A673 (cell line): ENCODE data around the gene MRPL47. TPM values are rescaled to one million over a fixed set of nuclear protein-coding genes. Genes with fewer than 3 reads are reported as not detected.

Source experiments
- BruUV-seq: library from RNA; stranded (reverse); fragments of 400-500 nt; replicated peaks from 2 replicates; lab custom pipeline; 2021; lab: Mats Ljungman, UMichigan
- CTCF ChIA-PET: fragments of 300-600 bp; sonication (Branson Sonifier 250); formaldehyde crosslinking; loops from one replicate; lab custom pipeline; 2022; ENCODE audit warnings: antibody characterized with exemption; lab: Charles Lee
- POLR2A ChIA-PET: fragments of 300-600 bp; sonication (Branson Sonifier 250); formaldehyde crosslinking; loops from one replicate; lab custom pipeline; 2022; ENCODE audit warnings: antibody characterized with exemption; ENCODE audit not compliant: low non-redundant PET; lab: Charles Lee
- DNase-seq: peaks from one replicate; pipeline ENCODE4 v3.0.0-alpha.2; 2015; ENCODE audit warnings: low spot score
- H3K27ac ChIP-seq: fragments of 200-600 bp; sonication (generic); 2 replicates; pipeline ENCODE4 v1.5.1; 2016; ENCODE audit warnings: mixed run types, low read depth, mild to moderate bottlenecking, mixed read lengths, antibody characterized with exemption, low read length; ENCODE audit not compliant: poor library complexity, severe bottlenecking
- H3K27me3 ChIP-seq: fragments of 200-600 bp; sonication (generic); replicated peaks from 2 replicates; pipeline ENCODE4 v1.6.1; 2017; ENCODE audit warnings: mixed run types, low read depth, mild to moderate bottlenecking, mixed read lengths, antibody characterized with exemption, low read length; ENCODE audit not compliant: insufficient read depth, poor library complexity
- H3K36me3 ChIP-seq: fragments of 200-600 bp; sonication (generic); 2 replicates; pipeline ENCODE4 v1.6.1; 2016; ENCODE audit warnings: mixed run types, mild to moderate bottlenecking, mixed read lengths, antibody characterized with exemption, low read length; ENCODE audit not compliant: insufficient read depth, poor library complexity, severe bottlenecking
- H3K4me1 ChIP-seq: fragments of 200-600 bp; sonication (generic); 2 replicates; pipeline ENCODE4 v1.6.1; 2017; ENCODE audit warnings: mixed run types, mild to moderate bottlenecking, mixed read lengths, antibody characterized with exemption, low read length; ENCODE audit not compliant: insufficient read depth, poor library complexity, severe bottlenecking
- H3K4me3 ChIP-seq: fragments of 200-600 bp; sonication (generic); 2 replicates; pipeline ENCODE4 v1.5.1; 2016; ENCODE audit warnings: low read depth, mixed run types, mild to moderate bottlenecking, mixed read lengths, low read length; ENCODE audit not compliant: poor library complexity, severe bottlenecking
- H3K9me3 ChIP-seq: fragments of 200-600 bp; sonication (generic); 2 replicates; pipeline ENCODE4 v1.6.1; 2016; ENCODE audit warnings: mixed run types, low read depth, mild to moderate bottlenecking, mixed read lengths, antibody characterized with exemption, low read length; ENCODE audit not compliant: poor library complexity, severe bottlenecking
- EZH2 ChIP-seq: fragments of 200-600 bp; sonication (generic); IDR thresholded peaks from 2 replicates; pipeline ENCODE4 v1.6.1; 2017; ENCODE audit warnings: borderline replicate concordance, low read depth, mild to moderate bottlenecking, mixed read lengths, antibody characterized with exemption, low read length; ENCODE audit not compliant: poor library complexity, severe bottlenecking
- intact Hi-C: fragments of 100-400 bp; cut with micrococcal nuclease; formaldehyde crosslinking; loops from one replicate; pipeline ENCODE4 v1.10.0; 2022; ENCODE audit not compliant: unreplicated experiment
- total RNA-seq: library from RNA; stranded (reverse); gene quantifications from 2 replicates; pipeline ENCODE4 v1.2.3, GENCODE V29; 2021
- TF ChIP-seq, protein P1 (sequence below): fragments of 300-800, 200-600 bp; sonication (generic); conservative IDR thresholded peaks from 2 replicates; pipeline ENCODE4 v1.5.1; 2017; ENCODE audit warnings: low read depth, mild to moderate bottlenecking, antibody characterized with exemption, low read length, moderate library complexity, mixed read lengths

The MRPL47 gene
- total RNA-seq, 1 experiment from 2014 or later = 84.6 TPM

DNA sequence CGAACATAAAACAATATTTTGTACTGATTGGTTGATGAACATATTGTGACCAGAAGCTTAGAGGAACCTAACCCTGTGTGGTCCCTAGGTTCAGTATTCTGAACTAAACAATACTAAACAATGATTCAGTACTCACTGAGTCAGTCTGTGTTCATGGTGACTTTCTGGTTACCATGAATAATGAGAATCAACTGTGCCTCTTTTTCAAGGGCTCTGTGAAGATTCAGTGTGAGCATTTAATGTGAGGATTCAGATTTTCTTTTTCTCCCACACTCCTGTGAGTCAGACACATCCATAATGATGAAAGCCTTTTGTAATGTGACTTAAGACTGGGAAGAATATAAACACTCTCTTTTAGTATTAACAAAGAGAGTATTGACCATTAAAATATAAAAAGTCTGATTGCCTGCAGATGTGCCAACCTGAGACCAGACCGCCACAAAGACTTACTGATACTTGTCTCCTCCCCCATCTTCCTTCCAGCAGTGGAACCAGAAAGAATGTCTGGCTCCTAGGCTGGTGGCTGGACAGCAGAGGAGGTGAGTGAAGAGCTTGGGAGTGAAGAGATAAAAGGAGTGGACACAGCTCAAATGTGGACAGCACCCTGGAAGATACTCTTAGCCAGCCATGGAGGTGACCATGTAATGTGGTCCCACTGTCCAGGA is 59.3 kb downstream of the MRPL47 start:
- BruUV-seq = no TSS peak
- TF ChIP-seq, protein P1, sequence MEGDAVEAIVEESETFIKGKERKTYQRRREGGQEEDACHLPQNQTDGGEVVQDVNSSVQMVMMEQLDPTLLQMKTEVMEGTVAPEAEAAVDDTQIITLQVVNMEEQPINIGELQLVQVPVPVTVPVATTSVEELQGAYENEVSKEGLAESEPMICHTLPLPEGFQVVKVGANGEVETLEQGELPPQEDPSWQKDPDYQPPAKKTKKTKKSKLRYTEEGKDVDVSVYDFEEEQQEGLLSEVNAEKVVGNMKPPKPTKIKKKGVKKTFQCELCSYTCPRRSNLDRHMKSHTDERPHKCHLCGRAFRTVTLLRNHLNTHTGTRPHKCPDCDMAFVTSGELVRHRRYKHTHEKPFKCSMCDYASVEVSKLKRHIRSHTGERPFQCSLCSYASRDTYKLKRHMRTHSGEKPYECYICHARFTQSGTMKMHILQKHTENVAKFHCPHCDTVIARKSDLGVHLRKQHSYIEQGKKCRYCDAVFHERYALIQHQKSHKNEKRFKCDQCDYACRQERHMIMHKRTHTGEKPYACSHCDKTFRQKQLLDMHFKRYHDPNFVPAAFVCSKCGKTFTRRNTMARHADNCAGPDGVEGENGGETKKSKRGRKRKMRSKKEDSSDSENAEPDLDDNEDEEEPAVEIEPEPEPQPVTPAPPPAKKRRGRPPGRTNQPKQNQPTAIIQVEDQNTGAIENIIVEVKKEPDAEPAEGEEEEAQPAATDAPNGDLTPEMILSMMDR = no peak
- no peak for TF ChIP-seq EZH2
- DNase-seq = peak; percentile 30
- ChIA-PET POLR2A (no interaction called here), CTCF (no interaction called here)
- no peak overlapping the region for H3K27ac ChIP-seq
- H3K27me3 ChIP-seq = no peaks in the 10 kb centered on the region
- no peaks in the 10 kb centered on the region for H3K4me1 ChIP-seq
- no peak overlapping the region for H3K4me3 ChIP-seq
- H3K9me3 ChIP-seq = no peaks in the 10 kb centered on the region
- H3K36me3 ChIP-seq = no peaks in the 10 kb centered on the region
- intact Hi-C loops = no loop called here

DNA sequence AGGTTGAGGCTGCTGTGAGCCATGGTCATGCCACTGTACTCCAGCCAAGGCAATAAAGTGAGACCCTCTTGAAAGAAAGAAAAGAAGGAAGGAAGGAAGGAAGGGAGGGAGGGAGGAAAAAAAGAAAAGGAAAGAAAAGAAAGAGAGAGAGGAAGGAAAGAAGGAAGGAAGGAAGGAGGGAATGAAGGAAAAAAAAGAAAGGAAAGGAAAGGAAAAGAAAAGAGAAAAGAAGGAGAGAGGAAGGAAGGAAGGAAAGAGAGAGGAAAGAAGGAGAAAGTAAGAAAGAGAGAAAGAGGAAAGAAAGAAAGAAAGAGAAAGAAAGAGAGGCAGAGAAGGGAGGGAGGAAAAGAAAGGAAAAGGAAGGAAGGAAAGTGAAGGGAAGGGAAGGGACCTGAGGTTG is 62.1 kb downstream of the MRPL47 start:
- no peak for DNase-seq
- TF ChIP-seq EZH2 = no peak
- TF ChIP-seq, protein P1 = no peak
- Histone ChIP-seq H3K36me3 (no peaks in the 10 kb centered on the region), H3K4me3 (no peak overlapping the region), H3K9me3 (no peaks in the 10 kb centered on the region), H3K27me3 (no peaks in the 10 kb centered on the region), H3K27ac (no peak overlapping the region), H3K4me1 (no peaks in the 10 kb centered on the region)
- no TSS peak for BruUV-seq
- ChIA-PET POLR2A (interaction anchor here (0.6 kb wide), 1 partner anchor 109 kb away, joined by 3 read pairs; no protein-coding TSS in a partner anchor), CTCF (no interaction called here)
- intact Hi-C loops = no loop called here

DNA sequence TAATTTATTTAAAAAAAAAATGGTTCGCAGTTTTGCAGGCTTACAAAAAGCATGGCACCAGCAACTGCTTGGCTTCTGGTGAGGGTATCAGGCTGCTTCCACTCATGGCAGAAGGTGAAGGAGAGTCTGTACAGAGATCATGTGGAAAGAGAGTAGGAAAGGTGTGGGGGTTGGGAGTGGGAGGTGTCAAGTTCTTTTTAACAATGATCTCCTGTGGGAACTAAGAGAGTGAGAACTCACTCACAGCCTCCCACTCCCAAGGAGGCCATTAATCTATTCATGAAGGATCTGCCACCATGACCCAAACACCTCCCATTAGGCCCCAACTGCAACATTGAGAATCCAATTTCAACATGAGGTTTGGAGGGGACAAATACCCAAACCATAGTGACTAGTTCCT is 62.8 kb downstream of the MRPL47 start:
- Histone ChIP-seq H3K4me3 (no peak overlapping the region), H3K4me1 (no peaks in the 10 kb centered on the region), H3K27me3 (no peaks in the 10 kb centered on the region), H3K36me3 (no peaks in the 10 kb centered on the region), H3K27ac (no peak overlapping the region), H3K9me3 (no peaks in the 10 kb centered on the region)
- DNase-seq = no peak
- POLR2A ChIA-PET = interaction anchor here (0.6 kb wide), 1 partner anchor 108 kb away, joined by 3 read pairs; no protein-coding TSS in a partner anchor
- BruUV-seq = no TSS peak
- TF ChIP-seq EZH2 = no peak
- TF ChIP-seq, protein P1 = no peak
- intact Hi-C loops = no loop called here
- CTCF ChIA-PET = interaction anchor here (0.5 kb wide), 1 partner anchor 108 kb away, joined by 4 read pairs; no protein-coding TSS in a partner anchor
